Keratinocyte (primary cell): ENCODE data around the gene UPK3A. TPM values are rescaled to one million over a fixed set of nuclear protein-coding genes. Genes with fewer than 3 reads are reported as not detected.

ENCODE experiments used
- DNase-seq: peaks from one replicate; pipeline ENCODE4 v3.0.0-alpha.2; 2011; ENCODE audit warnings: low read depth, missing footprints, low spot score
- FAIRE-seq: peaks from 2 replicates; lab custom pipeline; 2011; peaks lifted over from hg19 to GRCh38; lab: Jason Lieb, UNC
- H2AFZ ChIP-seq: 2 replicates; pipeline ENCODE4 v1.6.0; 2012; ENCODE audit warnings: low read length, control low read depth, inconsistent platforms; ENCODE audit not compliant: control insufficient read depth
- H3K27ac ChIP-seq: 2 replicates; pipeline ENCODE4 v1.5.1; 2011; ENCODE audit warnings: low read length; ENCODE audit not compliant: control insufficient read depth, insufficient read depth
- H3K27me3 ChIP-seq: 3 replicates; pipeline ENCODE4 v1.6.0; 2011; ENCODE audit warnings: low read length; ENCODE audit not compliant: control insufficient read depth, insufficient read depth; ENCODE audit errors: extremely low read depth
- H3K36me3 ChIP-seq, 2 experiments: 2 replicates in 1 of 2; 3 replicates in 1 of 2; pipeline ENCODE4 v1.5.1; 2011; ENCODE audit warnings: low read length in 2 of 2, mild to moderate bottlenecking in 1 of 2; ENCODE audit not compliant: control insufficient read depth in 2 of 2, insufficient read depth in 2 of 2; ENCODE audit errors: extremely low read depth in 1 of 2
- H3K4me1 ChIP-seq: 3 replicates; pipeline ENCODE4 v1.5.1; 2011; ENCODE audit warnings: low read length; ENCODE audit not compliant: control insufficient read depth, insufficient read depth; ENCODE audit errors: extremely low read depth
- H3K4me2 ChIP-seq: 3 replicates; pipeline ENCODE4 v1.6.0; 2011; ENCODE audit warnings: low read depth, low read length; ENCODE audit not compliant: control insufficient read depth, insufficient read depth; ENCODE audit errors: extremely low read depth
- H3K4me3 ChIP-seq, 3 experiments: fragments of 200-600 bp in 1 of 3; sonication (generic) in 1 of 3; 2 replicates in 2 of 3; 3 replicates in 1 of 3; pipeline ENCODE4 v1.5.1; 2011 to 2016; ENCODE audit warnings: low read length in 3 of 3, mild to moderate bottlenecking in 3 of 3, control low read depth in 2 of 3, inconsistent platforms in 1 of 3, low read depth in 1 of 3, mixed read lengths in 1 of 3, mixed run types in 1 of 3, moderate library complexity in 1 of 3; ENCODE audit not compliant: control insufficient read depth in 2 of 3, insufficient read depth in 2 of 3; ENCODE audit errors: extremely low read depth in 1 of 3
- H3K79me2 ChIP-seq: 2 replicates; pipeline ENCODE4 v1.6.0; 2012; ENCODE audit warnings: low read length; ENCODE audit not compliant: control insufficient read depth, insufficient read depth
- H3K9ac ChIP-seq: 3 replicates; pipeline ENCODE4 v1.6.0; 2011; ENCODE audit warnings: low read length; ENCODE audit not compliant: control insufficient read depth, insufficient read depth; ENCODE audit errors: extremely low read depth
- H3K9me1 ChIP-seq: 3 replicates; pipeline ENCODE4 v1.6.0; 2011; ENCODE audit warnings: low read length; ENCODE audit not compliant: control insufficient read depth, insufficient read depth; ENCODE audit errors: extremely low read depth
- H3K9me3 ChIP-seq: 2 replicates; pipeline ENCODE4 v1.5.1; 2012; ENCODE audit warnings: low read depth, low read length; ENCODE audit not compliant: control insufficient read depth
- H4K20me1 ChIP-seq: 3 replicates; pipeline ENCODE4 v1.6.0; 2011; ENCODE audit warnings: low read length; ENCODE audit not compliant: control insufficient read depth, insufficient read depth; ENCODE audit errors: extremely low read depth
- CTCF ChIP-seq, 3 experiments: IDR thresholded peaks in 1 of 3; conservative IDR thresholded peaks in 1 of 3; optimal IDR thresholded peaks in 1 of 3; 2 replicates in 2 of 3; 3 replicates in 1 of 3; pipeline versions ENCODE3 to v1.5.1; 2011; ENCODE audit warnings: low read length in 3 of 3, mild to moderate bottlenecking in 3 of 3, moderate library complexity in 2 of 3, control low read depth in 1 of 3, inconsistent platforms in 1 of 3; ENCODE audit not compliant: insufficient read depth in 2 of 3; ENCODE audit errors: extremely low read depth in 1 of 3
- EZH2 ChIP-seq: IDR thresholded peaks from one replicate; pipeline ENCODE4 v1.6.1; 2012; ENCODE audit warnings: inconsistent platforms, mild to moderate bottlenecking, low read length, moderate library complexity
- dilution Hi-C: fragments of 300-500 bp; cut with MboI; formaldehyde crosslinking; loops from one replicate; pipeline ENCODE4 v1.7.0; 2020; ENCODE audit warnings: low sequenced_read_pairs; ENCODE audit not compliant: extremely low pct_ligation_motif_present
- polyA plus RNA-seq, 5 experiments: library from polyadenylated mRNA; depleted of rRNA in 3 of 5; stranded (reverse) in 3 of 5; stranded (forward) in 1 of 5; unstranded in 1 of 5; fragments of >200 nt; gene quantifications; 1 replicate in 1 of 5; 2 replicates in 3 of 5; 3 replicates in 1 of 5; pipeline versions ENCODE4 v1.2.1 to v1.2.3, GENCODE V29; 2011 to 2012; ENCODE audit warnings: missing spikeins in 2 of 5, low read depth in 1 of 5, low replicate concordance in 1 of 5

Gene UPK3A
- polyA plus RNA-seq, 1 donor (not counting 4 experiments of a cell fraction or from before 2014, with no cell fraction given): not detected

DNA sequence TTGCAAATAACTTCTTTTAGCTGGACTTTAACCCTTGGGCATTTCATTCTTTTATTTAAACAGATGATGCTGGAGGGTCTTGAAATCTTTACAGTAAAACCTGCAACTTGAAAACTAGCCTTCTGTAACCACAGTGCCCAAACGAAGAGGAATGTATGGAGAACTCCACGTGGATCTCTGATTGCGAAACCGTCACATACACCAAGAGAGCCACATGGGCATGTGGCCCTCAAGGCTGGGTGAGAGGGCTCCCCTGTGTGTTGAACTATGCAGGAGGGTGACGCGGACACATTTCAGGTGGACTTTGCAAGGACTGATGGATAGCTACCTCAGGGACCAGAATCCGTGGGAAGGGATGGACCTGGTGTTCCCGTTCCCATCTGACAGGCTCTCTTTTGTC lies 55.6 kb downstream of the UPK3A start:
- H3K27ac ChIP-seq: no peak overlapping the region
- H3K4me2 ChIP-seq: no peak overlapping the region
- H3K4me3 ChIP-seq: no peak overlapping the region
- no peak overlapping the region for H2AFZ ChIP-seq
- dilution Hi-C loops: no loop called here
- no peaks in the 10 kb centered on the region for H3K79me2 ChIP-seq
- H3K36me3 ChIP-seq: peaks cover 16 to 22% of the 10 kb centered on the region in 2 experiments
- H3K27me3 ChIP-seq: no peaks in the 10 kb centered on the region
- H3K9me3 ChIP-seq: no peaks in the 10 kb centered on the region
- no peaks in the 10 kb centered on the region for H3K9me1 ChIP-seq
- DNase-seq (no peak), FAIRE-seq (no peak)
- H3K9ac ChIP-seq: no peak overlapping the region
- H4K20me1 ChIP-seq: no peaks in the 10 kb centered on the region
- H3K4me1 ChIP-seq: peaks cover 6% of the 10 kb centered on the region
- TF ChIP-seq CTCF (optimal IDR thresholded peaks at IDR 0.05 in 1 of 3, IDR thresholded peaks at IDR 0.05 in 1 of 3, conservative IDR thresholded peaks at IDR 0.05 in 1 of 3; ENCODE audit: extremely low read depth in 1 of 3, insufficient read depth in 2 of 3, low read length in 3 of 3) (no peak), EZH2 (no peak)

DNA sequence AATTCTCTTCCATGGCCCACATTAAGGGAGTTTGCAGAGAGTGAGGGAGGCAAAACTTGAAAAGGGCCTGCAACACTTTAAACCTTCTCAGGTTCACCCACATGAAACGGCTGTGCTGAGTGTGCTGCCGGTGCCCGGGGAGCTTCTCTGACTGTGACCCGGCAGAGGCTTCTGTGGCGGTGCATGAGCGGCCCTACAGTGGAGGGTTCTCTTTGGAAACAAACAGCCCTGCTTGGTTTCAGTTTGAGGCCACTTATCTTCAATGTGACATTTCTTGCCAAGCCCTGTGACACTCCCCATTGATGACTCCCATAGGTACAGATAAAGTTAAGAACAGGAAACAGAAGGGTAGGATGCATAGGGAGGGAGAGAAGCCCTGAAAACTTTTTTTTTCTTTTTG lies 56.7 kb downstream of the UPK3A start:
- Histone ChIP-seq H3K27me3 (no peaks in the 10 kb centered on the region), H3K36me3 (peaks cover 14 to 16% of the 10 kb centered on the region in 2 experiments), H3K4me3 (no peak overlapping the region), H3K79me2 (no peaks in the 10 kb centered on the region), H3K9me1 (no peaks in the 10 kb centered on the region), H3K9me3 (no peaks in the 10 kb centered on the region), H3K27ac (no peak overlapping the region), H3K9ac (no peak overlapping the region), H3K4me1 (no peaks in the 10 kb centered on the region), H3K4me2 (no peak overlapping the region), H2AFZ (no peak overlapping the region), H4K20me1 (no peaks in the 10 kb centered on the region)
- TF ChIP-seq CTCF (optimal IDR thresholded peaks at IDR 0.05 in 1 of 3, IDR thresholded peaks at IDR 0.05 in 1 of 3, conservative IDR thresholded peaks at IDR 0.05 in 1 of 3; ENCODE audit: extremely low read depth in 1 of 3, insufficient read depth in 2 of 3, low read length in 3 of 3) (no peak), EZH2 (no peak)
- DNase-seq: no peak
- dilution Hi-C loops: no loop called here
- FAIRE-seq: no peak
